SK-N-MC (cell line): ENCODE results near the gene MICOS13.

Source experiments
- DNase-seq: peaks from one replicate; pipeline ENCODE4 v3.0.0-alpha.2; 2011; ENCODE audit warnings: low read depth, low spot score
- H3K27ac ChIP-seq: fragments of 200-600 bp; sonication (generic); 2 replicates; pipeline ENCODE4 v1.5.1; 2016; ENCODE audit warnings: mixed run types
- H3K36me3 ChIP-seq: fragments of 200-600 bp; sonication (generic); 2 replicates; pipeline ENCODE4 v1.6.1; 2017; ENCODE audit warnings: antibody characterized with exemption, low read length, mixed read lengths; ENCODE audit not compliant: insufficient read depth
- H3K4me3 ChIP-seq: fragments of 200-600 bp; sonication (generic); 2 replicates; pipeline ENCODE4 v1.5.1; 2016
- H3K9ac ChIP-seq: fragments of 200-600 bp; sonication (generic); 2 replicates; pipeline ENCODE4 v1.8.0; 2017; ENCODE audit warnings: mixed run types, mixed read lengths; ENCODE audit not compliant: insufficient read length
- H3K9me3 ChIP-seq: fragments of 200-600 bp; sonication (generic); 2 replicates; pipeline ENCODE4 v1.6.1; 2017; ENCODE audit warnings: low read depth, mild to moderate bottlenecking, antibody characterized with exemption, low read length, moderate library complexity, mixed read lengths
- EZH2 ChIP-seq: fragments of 200-600 bp; sonication (generic); IDR thresholded peaks from one replicate; pipeline ENCODE4 v1.6.1; 2017; ENCODE audit warnings: antibody characterized with exemption
- FOXP2 ChIP-seq: optimal IDR thresholded peaks from 2 replicates; pipeline ENCODE3; 2011; ENCODE audit warnings: mild to moderate bottlenecking, moderate library complexity; ENCODE audit not compliant: insufficient read depth; ENCODE audit errors: extremely low read length, control extremely low read depth
- POLR2AphosphoS5 ChIP-seq: IDR thresholded peaks from 2 replicates; pipeline ENCODE4 v1.6.1; 2012; ENCODE audit warnings: mild to moderate bottlenecking, low read depth, low read length, borderline replicate concordance

MICOS13 gene

GRCh38 chr19:5682107-5682482 is 1.8 kb upstream of the MICOS13 start:
- TF ChIP-seq FOXP2 (no peak), POLR2AphosphoS5 (no peak), EZH2 (no peak)
- Histone ChIP-seq H3K4me3 (no peak overlapping the region), H3K36me3 (no peaks in the 10 kb centered on the region), H3K27ac (no peak overlapping the region), H3K9me3 (no peaks in the 10 kb centered on the region), H3K9ac (no peak overlapping the region)
- no peak for DNase-seq

GRCh38 chr19:5681391-5682106 is 1.2 kb upstream of the MICOS13 start:
- TF ChIP-seq FOXP2 (no peak), EZH2 (no peak), POLR2AphosphoS5 (no peak)
- H3K9ac ChIP-seq: no peak overlapping the region

GRCh38 chr19:5680084-5680436 is 256 bp downstream of the MICOS13 start:
- H3K27ac ChIP-seq: 0 out of 2 replicates have a peak overlapping the region, but pooled peaks have one; percentile 23
- H3K9ac ChIP-seq: peak overlapping the region; percentile 81
- DNase-seq: no peak
- H3K4me3 ChIP-seq: peak overlapping the region; percentile 86
- TF ChIP-seq FOXP2 (no peak), EZH2 (no peak), POLR2AphosphoS5 (no peak)
- H3K36me3 ChIP-seq: no peaks in the 10 kb centered on the region
- no peaks in the 10 kb centered on the region for H3K9me3 ChIP-seq

More at GRCh38 chr19:5681391-5682106, 1.2 kb upstream of the MICOS13 start:
- Histone ChIP-seq H3K9me3 (no peaks in the 10 kb centered on the region), H3K36me3 (no peaks in the 10 kb centered on the region), H3K4me3 (peak overlapping the region; percentile 86), H3K27ac (no peak overlapping the region)
- no peak for DNase-seq

GRCh38 chr19:5679289-5680083 is 830 bp downstream of the MICOS13 start:
- no peak for DNase-seq
- no peaks in the 10 kb centered on the region for H3K9me3 ChIP-seq
- TF ChIP-seq POLR2AphosphoS5 (no peak), FOXP2 (no peak), EZH2 (no peak)
- no peaks in the 10 kb centered on the region for H3K36me3 ChIP-seq
- H3K9ac ChIP-seq: peak overlapping the region; percentile 81
- no peak overlapping the region for H3K27ac ChIP-seq
- peak overlapping the region; percentile 86 for H3K4me3 ChIP-seq

GRCh38 chr19:5678071-5678718 is 2.1 kb downstream of the MICOS13 start:
- Histone ChIP-seq H3K36me3 (no peaks in the 10 kb centered on the region), H3K9me3 (no peaks in the 10 kb centered on the region), H3K4me3 (no peak overlapping the region), H3K27ac (no peak overlapping the region), H3K9ac (no peak overlapping the region)
- TF ChIP-seq FOXP2: no peak
- no peak for TF ChIP-seq POLR2AphosphoS5
- TF ChIP-seq EZH2: no peak
- no peak for DNase-seq

GRCh38 chr19:5677580-5677979 is 2.7 kb downstream of the MICOS13 start:
- TF ChIP-seq EZH2: no peak
- no peak for TF ChIP-seq POLR2AphosphoS5
- no peak for TF ChIP-seq FOXP2

GRCh38 chr19:5677136-5677535 is 3.2 kb downstream of the MICOS13 start:
- H3K9me3 ChIP-seq: no peaks in the 10 kb centered on the region
- no peak overlapping the region for H3K9ac ChIP-seq
- H3K4me3 ChIP-seq: no peak overlapping the region
- H3K36me3 ChIP-seq: no peaks in the 10 kb centered on the region
- DNase-seq: no peak
- H3K27ac ChIP-seq: no peak overlapping the region
- TF ChIP-seq POLR2AphosphoS5 (no peak), FOXP2 (no peak), EZH2 (no peak)

More at GRCh38 chr19:5677580-5677979, 2.7 kb downstream of the MICOS13 start:
- H3K36me3 ChIP-seq: no peaks in the 10 kb centered on the region
- no peak for DNase-seq
- no peaks in the 10 kb centered on the region for H3K9me3 ChIP-seq
- no peak overlapping the region for H3K27ac ChIP-seq
- H3K4me3 ChIP-seq: no peak overlapping the region
- H3K9ac ChIP-seq: no peak overlapping the region

GRCh38 chr19:5676772-5677105 is 3.6 kb downstream of the MICOS13 start:
- Histone ChIP-seq H3K9me3 (no peaks in the 10 kb centered on the region), H3K9ac (no peak overlapping the region), H3K27ac (no peak overlapping the region), H3K4me3 (no peak overlapping the region), H3K36me3 (no peaks in the 10 kb centered on the region; the same call in 1 of the 2 replicates)
- TF ChIP-seq FOXP2 (no peak), EZH2 (no peak), POLR2AphosphoS5 (no peak; the same call in 1 of the 2 replicates)
- DNase-seq: no peak
